IMR-90 (cell line): ENCODE results near the gene LGI2. TPM values are rescaled to one million over a fixed set of nuclear protein-coding genes. Genes with fewer than 3 reads are reported as not detected.

ENCODE experiments used
- ATAC-seq: fragments of 200-7000 bp; cut with Tn5 transposase; 2 replicates; pipeline ENCODE4 v1.9.1; 2020; ENCODE audit warnings: low read depth, mild to moderate bottlenecking, moderate library complexity
- BruUV-seq: library from RNA; stranded (reverse); fragments of 400-500 nt; replicated peaks from 2 replicates; lab custom pipeline; 2021; lab: Mats Ljungman, UMichigan
- CTCF ChIA-PET: fragments of 300-600 bp; formaldehyde crosslinking; extraction: SDS; loops from one replicate; lab custom pipeline; 2021; ENCODE audit warnings: antibody characterized with exemption; lab: Yijun Ruan, JAX
- POLR2A ChIA-PET: fragments of 300-600 bp; sonication (Branson Sonifier 250); formaldehyde crosslinking; loops from one replicate; lab custom pipeline; 2022; ENCODE audit warnings: antibody characterized with exemption; ENCODE audit not compliant: unreplicated experiment; lab: Charles Lee
- DNase-seq: peaks from one replicate; pipeline ENCODE4 v3.0.0; 2013
- H2AFZ ChIP-seq: replicated peaks from 2 replicates; pipeline ENCODE3; 2013; ENCODE audit warnings: low read length, mild to moderate bottlenecking; ENCODE audit not compliant: poor library complexity
- H2AK5ac ChIP-seq: 2 replicates; pipeline ENCODE4 v1.6.1; 2013; ENCODE audit warnings: low read depth, low read length, inconsistent platforms
- H2AK9ac ChIP-seq: replicated peaks from 2 replicates; pipeline ENCODE3; 2013; ENCODE audit warnings: mild to moderate bottlenecking, low read depth, low read length, moderate library complexity; ENCODE audit not compliant: poor library complexity
- H2BK120ac ChIP-seq: 2 replicates; pipeline ENCODE4 v1.6.1; 2013; ENCODE audit warnings: low read depth, low read length, inconsistent platforms
- H2BK15ac ChIP-seq: 3 replicates; pipeline ENCODE4 v1.6.1; 2013; ENCODE audit warnings: low read depth, low read length, inconsistent platforms
- H2BK20ac ChIP-seq: 2 replicates; pipeline ENCODE4 v1.6.1; 2013; ENCODE audit warnings: low read depth, mild to moderate bottlenecking, inconsistent platforms, low read length, moderate library complexity
- H2BK5ac ChIP-seq: 2 replicates; pipeline ENCODE4 v1.6.1; 2013; ENCODE audit warnings: mild to moderate bottlenecking, low read depth, low read length, inconsistent platforms; ENCODE audit not compliant: poor library complexity, severe bottlenecking
- H3K14ac ChIP-seq: replicated peaks from 2 replicates; pipeline ENCODE4 v1.6.1; 2013; ENCODE audit warnings: low read depth, low read length, inconsistent platforms
- H3K18ac ChIP-seq: 2 replicates; pipeline ENCODE4 v1.6.1; 2013; ENCODE audit warnings: low read depth, low read length, control low read depth
- H3K23ac ChIP-seq: 2 replicates; pipeline ENCODE4 v1.6.1; 2013; ENCODE audit warnings: low read depth, low read length, inconsistent platforms
- H3K27ac ChIP-seq: 2 replicates; pipeline ENCODE4 v1.5.1; 2013; ENCODE audit warnings: mild to moderate bottlenecking, control low read depth, low read length; ENCODE audit not compliant: insufficient read depth
- H3K27me3 ChIP-seq: 2 replicates; pipeline ENCODE4 v1.6.1; 2013; ENCODE audit warnings: low read length; ENCODE audit not compliant: control insufficient read depth, insufficient read depth
- H3K36me3 ChIP-seq: 2 replicates; pipeline ENCODE4 v1.6.1; 2013; ENCODE audit warnings: low read length, mixed read lengths; ENCODE audit not compliant: control insufficient read depth, insufficient read depth
- H3K4ac ChIP-seq: 2 replicates; pipeline ENCODE4 v1.6.1; 2013; ENCODE audit warnings: low read depth, low read length, inconsistent platforms
- H3K4me1 ChIP-seq: 2 replicates; pipeline ENCODE4 v1.6.1; 2013; ENCODE audit warnings: low read length, mixed read lengths; ENCODE audit not compliant: control insufficient read depth, insufficient read depth
- H3K4me2 ChIP-seq: 2 replicates; pipeline ENCODE4 v1.6.1; 2013; ENCODE audit warnings: low read depth, mild to moderate bottlenecking, control low read depth, low read length, moderate library complexity
- H3K4me3 ChIP-seq: 2 replicates; pipeline ENCODE4 v1.5.1; 2013; ENCODE audit warnings: low read depth, mild to moderate bottlenecking, control low read depth, low read length, moderate library complexity; ENCODE audit not compliant: insufficient read depth
- H3K56ac ChIP-seq: 2 replicates; pipeline ENCODE4 v1.6.1; 2013; ENCODE audit warnings: low read length, inconsistent platforms; ENCODE audit not compliant: insufficient read depth; ENCODE audit errors: extremely low read depth
- H3K79me1 ChIP-seq, 2 experiments: 2 replicates each; pipeline ENCODE4 v1.6.1; 2013; ENCODE audit warnings: low read length in 2 of 2, inconsistent platforms in 1 of 2, low read depth in 1 of 2
- H3K9ac ChIP-seq: 2 replicates; pipeline ENCODE4 v1.6.1; 2013; ENCODE audit warnings: low read depth, low read length, control low read depth
- H3K9me1 ChIP-seq: 2 replicates; pipeline ENCODE4 v1.6.1; 2013; ENCODE audit warnings: low read length, inconsistent platforms; ENCODE audit not compliant: insufficient read depth
- H3K9me3 ChIP-seq: 2 replicates; pipeline ENCODE4 v1.6.1; 2013; ENCODE audit warnings: low read length; ENCODE audit not compliant: control insufficient read depth, insufficient read depth
- H4K20me1 ChIP-seq: 2 replicates; pipeline ENCODE4 v1.6.1; 2013; ENCODE audit warnings: low read length, inconsistent platforms; ENCODE audit not compliant: insufficient read depth
- H4K5ac ChIP-seq: 2 replicates; pipeline ENCODE4 v1.6.1; 2013; ENCODE audit warnings: mild to moderate bottlenecking, low read depth, low read length, control low read depth
- H4K8ac ChIP-seq, 2 experiments: 2 replicates each; pipeline ENCODE4 v1.6.1; 2013; ENCODE audit warnings: low read depth in 2 of 2, low read length in 2 of 2, control low read depth in 1 of 2, inconsistent platforms in 1 of 2
- H4K91ac ChIP-seq: 2 replicates; pipeline ENCODE4 v1.6.1; 2013; ENCODE audit warnings: low read depth, low read length, inconsistent platforms; ENCODE audit not compliant: insufficient read depth
- CEBPB ChIP-seq: IDR thresholded peaks from 2 replicates; pipeline ENCODE4 v1.6.1; 2012; ENCODE audit warnings: low read depth, low read length, improper control_type of control experiment
- FOS ChIP-seq: fragments of 150-350 bp; IDR thresholded peaks from 2 replicates; pipeline ENCODE4 v1.6.1; 2016; ENCODE audit warnings: low read depth, low read length
- MAFK ChIP-seq: IDR thresholded peaks from 2 replicates; pipeline ENCODE4 v1.6.1; 2012; ENCODE audit warnings: low read depth, low read length, improper control_type of control experiment
- MAZ ChIP-seq: IDR thresholded peaks from 2 replicates; pipeline ENCODE4 v1.6.1; 2012; ENCODE audit warnings: low read depth, mild to moderate bottlenecking, low read length, improper control_type of control experiment, moderate library complexity, borderline replicate concordance
- MXI1 ChIP-seq: IDR thresholded peaks from 2 replicates; pipeline ENCODE4 v1.6.1; 2012; ENCODE audit warnings: low read depth, mild to moderate bottlenecking, low read length, moderate library complexity, borderline replicate concordance
- NFE2L2 ChIP-seq: fragments of 150-350 bp; IDR thresholded peaks from 2 replicates; pipeline ENCODE4 v1.6.1; 2016; ENCODE audit warnings: low read depth, mild to moderate bottlenecking, low read length
- POLR2A ChIP-seq: IDR thresholded peaks from 2 replicates; pipeline ENCODE4 v1.6.1; 2012; ENCODE audit warnings: mild to moderate bottlenecking, low read depth, low read length
- RAD21 ChIP-seq: IDR thresholded peaks from 2 replicates; pipeline ENCODE4 v1.6.1; 2012; ENCODE audit warnings: low read length, improper control_type of control experiment
- RCOR1 ChIP-seq: IDR thresholded peaks from 2 replicates; pipeline ENCODE4 v1.6.1; 2012; ENCODE audit warnings: mild to moderate bottlenecking, low read length, improper control_type of control experiment; ENCODE audit not compliant: insufficient replicate concordance
- SMC3 ChIP-seq: fragments of 150-350 bp; IDR thresholded peaks from 2 replicates; pipeline ENCODE4 v1.6.1; 2016; ENCODE audit warnings: low read depth, mild to moderate bottlenecking, antibody characterized with exemption, low read length, moderate library complexity
- WGBS, 2 experiments: methylation state at CpG; one replicate each; pipeline versions ENCODE4 v1.1.5 to v1.1.7; 2013; ENCODE audit warnings: missing lambda C conversion rate in 2 of 2; ENCODE audit not compliant: insufficient read length in 1 of 2; ENCODE audit errors: extremely low coverage in 2 of 2; 5-methylcytosine and 5-hydroxymethylcytosine counted together
- dilution Hi-C: fragments of 300-500 bp; cut with HindIII; formaldehyde crosslinking; loops from one replicate; pipeline ENCODE4 v1.14.3; 2018; ENCODE audit warnings: low sequenced_read_pairs; ENCODE audit not compliant: unreplicated experiment
- in situ Hi-C: fragments of 300-500 bp; cut with MboI; formaldehyde crosslinking; loops from 3 replicates; pipeline ENCODE4 v1.14.3; 2019; ENCODE audit warnings: low sequenced_read_pairs, inconsistent platforms, mixed read lengths
- intact Hi-C: fragments of 100-400 bp; cut with micrococcal nuclease; formaldehyde crosslinking; loops from 2 replicates; pipeline ENCODE4 v1.10.0; 2022
- polyA plus RNA-seq, 3 experiments: library from polyadenylated mRNA; depleted of rRNA; stranded (reverse); fragments of >200 nt; gene quantifications; 2 replicates each; pipeline ENCODE4 v1.2.3, GENCODE V29; 2012; ENCODE audit warnings: low replicate concordance in 1 of 3
- total RNA-seq: library from RNA; depleted of rRNA; stranded (reverse); fragments of >200 nt; gene quantifications from 2 replicates; pipeline ENCODE4 v1.2.3, GENCODE V29; 2012

Gene LGI2
- total and polyA plus RNA-seq, 2 of the 4 experiments (the other 2 are of a cell fraction), result not detected

DNA sequence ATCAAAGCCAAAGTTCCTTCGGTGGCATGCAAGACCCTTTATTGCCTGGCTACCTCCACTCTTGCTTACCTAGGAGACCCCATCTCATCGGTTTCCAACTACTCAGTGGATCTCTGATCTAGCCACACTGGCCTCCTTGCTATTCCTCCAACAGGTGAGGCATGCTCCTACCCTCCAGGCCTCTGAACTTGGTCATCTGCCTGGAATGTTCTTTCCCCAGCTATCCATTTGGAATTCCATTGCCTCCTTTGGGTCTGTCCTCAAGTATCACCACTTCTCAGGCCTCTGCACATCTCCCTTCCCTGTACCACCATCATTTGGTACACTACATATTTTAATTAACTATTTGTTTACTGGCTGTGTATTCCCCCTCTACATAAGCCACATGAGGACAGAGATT is 11.2 kb downstream of the LGI2 start:
- DNase-seq (no peak), ATAC-seq (no peak)
- 57% methylated on average over 1 of the region's 2 CpGs; no CpG with 5 or more reads in 1 of the 2 experiments for WGBS, 2 experiments
- Histone ChIP-seq H2AK5ac (no peak overlapping the region), H3K4me3 (no peak overlapping the region), H3K27me3 (peaks cover 17% of the 10 kb centered on the region), H3K56ac (no peak overlapping the region), H2BK15ac (no peak overlapping the region), H3K14ac (no peak overlapping the region), H4K91ac (no peak overlapping the region), H3K9me1 (no peaks in the 10 kb centered on the region), H3K4me2 (no peak overlapping the region), H2BK5ac (no peak overlapping the region), H3K27ac (no peak overlapping the region), H3K4me1 (no peaks in the 10 kb centered on the region), H3K23ac (no peak overlapping the region), H2AFZ (no peak overlapping the region), H4K5ac (no peak overlapping the region), H3K9ac (no peak overlapping the region), H2BK120ac (no peak overlapping the region), H3K4ac (no peak overlapping the region), H2BK20ac (no peak overlapping the region), H3K36me3 (no peaks in the 10 kb centered on the region), H4K20me1 (no peaks in the 10 kb centered on the region), H4K8ac (no peak overlapping the region), H3K9me3 (peaks cover 2% of the 10 kb centered on the region; the same call in 1 of the 2 replicates), H2AK9ac (no peak overlapping the region), H3K18ac (no peak overlapping the region), H3K79me1 (no peaks in the 10 kb centered on the region)
- ChIA-PET POLR2A (no interaction called here), CTCF (no interaction called here)
- dilution Hi-C loops, result no loop called here
- TF ChIP-seq MAZ (no peak), FOS (no peak), RAD21 (no peak), POLR2A (no peak), SMC3 (no peak), CEBPB (no peak), MAFK (no peak), RCOR1 (no peak), NFE2L2 (no peak), MXI1 (no peak)
- intact Hi-C loops, result no loop called here
- BruUV-seq, result no TSS peak
- in situ Hi-C loops, result no loop called here
